ENCODE results near the gene MRPS22.
"Not testable (repeated sequence)": the region's sequence is repeated elsewhere in the genome, so short reads cannot be mapped to it uniquely, and the experiment has no call there.

MRPS22 gene

GRCh38 chr3:139312416-139312815 lies 31.4 kb upstream of the MRPS22 start:
- no peak for DNase-seq

GRCh38 chr3:139312959-139313358 lies 30.9 kb upstream of the MRPS22 start:
- no peak for DNase-seq

- no peak for DNase-seq
Observed at GRCh38 chr3:139313921-139314320, 29.9 kb upstream of the MRPS22 start.

- no peak for DNase-seq
Observed at GRCh38 chr3:139317215-139317614, 26.6 kb upstream of the MRPS22 start.

GRCh38 chr3:139317660-139318430 lies 26.0 kb upstream of the MRPS22 start:
- no peak for DNase-seq

GRCh38 chr3:139318431-139318816 lies 25.4 kb upstream of the MRPS22 start:
- no peak for DNase-seq

- no peak for DNase-seq
Observed at GRCh38 chr3:139318826-139319225, 25.0 kb upstream of the MRPS22 start.

GRCh38 chr3:139319428-139320402 lies 24.1 kb upstream of the MRPS22 start:
- no peak for DNase-seq

GRCh38 chr3:139320551-139321309 lies 23.1 kb upstream of the MRPS22 start:
- no peak for DNase-seq

- no peak for DNase-seq
Observed at GRCh38 chr3:139322346-139322745, 21.5 kb upstream of the MRPS22 start.

GRCh38 chr3:139323146-139323545 lies 20.7 kb upstream of the MRPS22 start:
- no peak for DNase-seq

GRCh38 chr3:139324456-139324855 lies 19.4 kb upstream of the MRPS22 start:
- no peak for DNase-seq

GRCh38 chr3:139325551-139325950 lies 18.3 kb upstream of the MRPS22 start:
- no peak for DNase-seq

- DNase-seq: no peak
Observed at GRCh38 chr3:139326131-139326530, 17.7 kb upstream of the MRPS22 start.

GRCh38 chr3:139326707-139327106 lies 17.1 kb upstream of the MRPS22 start:
- no peak for DNase-seq

GRCh38 chr3:139327231-139327630 lies 16.6 kb upstream of the MRPS22 start:
- no peak for DNase-seq

- DNase-seq: no peak
Observed at GRCh38 chr3:139327861-139328260, 16.0 kb upstream of the MRPS22 start.

GRCh38 chr3:139328356-139328755 lies 15.5 kb upstream of the MRPS22 start:
- DNase-seq: no peak

- DNase-seq: peak; percentile 68
Observed at GRCh38 chr3:139329364-139329850, 14.4 kb upstream of the MRPS22 start.

- no peak for DNase-seq
Observed at GRCh38 chr3:139332092-139332491, 11.7 kb upstream of the MRPS22 start.

GRCh38 chr3:139334675-139335074 lies 9.1 kb upstream of the MRPS22 start:
- not testable (repeated sequence) for DNase-seq

GRCh38 chr3:139338405-139338804 lies 5.4 kb upstream of the MRPS22 start:
- no peak for DNase-seq

All from NCI-H2171 treated with DMSO at 0.1 percent for 48 hours (cell line).